Dedifferentiated amniotic fluid mesenchymal stem cell (primary cell): ENCODE results near the gene VAMP3.
A peak's percentile ranks its signal among the peaks of the same experiment; 100 is the strongest.

Source experiments
- DNase-seq: peaks from one replicate; pipeline ENCODE4 v3.0.0-alpha.2; 2016; ENCODE audit errors: extremely low spot score

VAMP3 gene

GRCh38 chr1:7770997-7771822 lies at the start of gene VAMP3:
Gene VAMP3 (plus strand): TSS chr1:7771296. CDS start chr1:7771384, 88 bp downstream.
- peak; percentile 54 for DNase-seq

DNA sequence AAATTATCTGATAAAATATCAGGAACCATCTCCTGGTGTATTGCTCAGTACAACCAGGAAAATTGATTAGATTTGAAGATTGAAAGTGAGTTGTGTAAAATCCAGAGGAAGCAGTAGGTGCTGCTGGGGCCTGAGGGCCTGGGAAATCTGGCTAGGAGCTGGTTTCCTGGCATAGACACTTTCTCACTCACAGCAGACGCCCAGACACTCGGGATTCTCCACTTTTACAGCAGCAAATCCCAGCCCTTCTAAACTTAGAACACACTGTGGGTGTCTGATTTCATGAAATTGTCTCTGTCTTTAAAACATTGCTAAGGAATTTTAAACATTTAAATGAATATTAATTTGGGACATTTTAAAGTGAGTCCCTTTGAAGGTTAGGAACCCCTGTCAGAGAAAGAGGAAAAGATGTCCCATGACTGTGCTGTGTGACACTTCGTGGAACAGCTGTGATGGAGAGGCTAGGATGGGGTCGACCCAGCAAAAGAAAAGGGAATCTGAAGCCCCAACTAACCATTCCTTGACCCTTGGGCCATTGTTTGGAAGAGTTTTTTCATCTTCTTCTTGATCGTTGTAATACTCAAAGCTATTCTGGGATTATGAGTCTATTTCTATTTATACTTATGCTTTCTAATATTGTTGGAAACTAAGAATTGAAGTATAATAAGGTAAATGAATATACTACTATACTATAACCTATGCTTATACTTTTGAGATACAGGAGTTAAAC lies 49.0 kb upstream of the VAMP3 start:
- DNase-seq: no peak

- no peak for DNase-seq
These were observed 48.5 kb upstream of the VAMP3 start for GRCh38 chr1:7722670-7723012.

GRCh38 chr1:7726623-7727022 lies 44.5 kb upstream of the VAMP3 start:
- no peak for DNase-seq

DNA sequence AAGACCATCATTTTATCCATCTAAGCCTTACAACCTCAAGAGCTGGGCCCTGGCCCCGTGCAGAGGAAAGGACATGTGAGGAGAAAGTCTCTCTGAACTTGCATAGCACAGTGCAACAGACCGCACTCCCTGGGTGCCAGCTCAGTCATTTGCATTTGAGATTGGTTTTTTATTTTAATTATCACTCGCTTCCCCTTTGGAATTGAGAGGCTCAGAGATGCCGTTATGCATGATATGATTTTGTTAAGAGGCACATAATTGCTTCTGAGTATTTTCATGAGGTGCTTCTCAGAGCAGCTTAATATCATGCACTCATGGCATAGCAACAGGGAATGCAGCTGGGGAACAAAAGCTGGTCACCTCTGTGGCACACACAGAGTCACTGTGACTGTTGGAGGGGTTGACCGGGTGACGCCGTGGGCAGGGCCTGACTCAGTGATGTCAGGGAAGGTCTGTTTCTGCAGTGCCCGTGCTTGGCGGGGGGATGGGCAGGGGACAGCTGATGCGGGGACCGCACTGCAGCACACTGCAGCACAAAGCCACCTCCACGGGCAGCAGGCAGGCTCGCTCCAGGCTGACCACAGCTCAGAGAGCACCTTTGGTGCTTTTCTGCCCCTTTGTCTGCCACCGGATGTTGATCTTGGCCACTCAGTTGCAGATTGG lies 43.2 kb upstream of the VAMP3 start:
- no peak for DNase-seq

GRCh38 chr1:7729761-7730160 lies 41.3 kb upstream of the VAMP3 start:
- no peak for DNase-seq

- no peak for DNase-seq
These were observed 38.8 kb upstream of the VAMP3 start for GRCh38 chr1:7732331-7732730.

GRCh38 chr1:7733276-7733675 lies 37.8 kb upstream of the VAMP3 start:
- no peak for DNase-seq

DNA sequence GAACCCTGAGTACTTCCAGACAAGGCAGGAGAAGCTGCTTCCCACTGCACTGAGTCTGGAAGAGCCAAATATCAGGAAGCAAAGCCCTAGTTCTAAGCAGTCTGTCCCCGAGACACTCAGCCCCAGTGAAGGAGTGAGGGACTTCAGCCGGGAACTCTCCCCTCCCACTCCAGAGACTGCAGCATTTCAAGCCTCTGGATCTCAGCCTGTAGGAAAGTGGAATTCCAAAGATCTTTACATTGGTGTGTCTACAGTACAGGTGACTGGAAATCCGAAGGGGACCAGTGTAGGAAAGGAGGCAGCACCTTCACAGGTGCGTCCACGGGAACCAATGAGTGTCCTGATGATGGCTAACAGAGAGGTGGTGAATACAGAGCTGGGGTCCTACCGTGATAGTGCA lies 33.1 kb upstream of the VAMP3 start:
- DNase-seq: no peak

- no peak for DNase-seq
These were observed 27.8 kb upstream of the VAMP3 start for GRCh38 chr1:7743346-7743745.

GRCh38 chr1:7744882-7745281 lies 26.2 kb upstream of the VAMP3 start:
- DNase-seq: no peak

DNA sequence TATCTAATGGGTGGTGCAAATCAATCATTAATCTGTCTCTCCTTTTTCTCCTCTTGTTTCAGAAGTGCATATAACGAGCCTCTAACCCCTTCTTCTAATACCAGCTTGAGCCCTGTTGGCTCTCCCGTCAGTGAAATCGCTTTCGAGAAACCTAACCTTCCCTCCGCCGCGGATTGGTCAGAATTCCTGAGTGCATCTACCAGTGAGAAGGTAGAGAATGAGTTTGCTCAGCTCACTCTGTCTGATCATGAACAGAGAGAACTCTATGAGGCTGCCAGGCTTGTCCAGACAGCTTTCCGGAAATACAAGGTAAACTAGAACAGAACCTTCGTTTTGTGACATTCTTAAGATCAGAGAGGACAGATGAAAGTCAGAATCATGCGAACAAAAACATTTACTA lies 25.3 kb upstream of the VAMP3 start:
- no peak for DNase-seq

DNA sequence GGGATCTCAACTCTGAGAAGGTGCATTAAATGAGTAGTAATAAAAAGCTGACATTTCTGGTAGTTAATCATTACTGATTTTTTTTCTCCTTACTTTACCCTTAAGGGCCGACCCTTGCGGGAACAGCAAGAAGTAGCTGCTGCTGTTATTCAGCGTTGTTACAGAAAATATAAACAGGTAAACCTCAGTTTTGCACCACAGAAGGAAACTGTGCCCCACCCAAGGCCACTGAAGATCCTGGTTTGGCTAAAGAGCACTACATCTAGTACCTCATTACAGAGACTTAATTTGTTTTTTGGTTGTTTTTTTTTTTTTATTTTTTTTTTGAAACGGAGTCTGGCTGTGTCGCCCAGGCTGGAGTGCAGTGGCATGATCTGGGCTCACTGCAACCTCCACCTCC lies 23.5 kb upstream of the VAMP3 start:
- no peak for DNase-seq

- DNase-seq: no peak
These were observed 22.0 kb upstream of the VAMP3 start for GRCh38 chr1:7749126-7749525.

- DNase-seq: no peak
These were observed 19.9 kb upstream of the VAMP3 start for GRCh38 chr1:7751174-7751573.

- peak; percentile 83 for DNase-seq
These were observed 18.3 kb upstream of the VAMP3 start for GRCh38 chr1:7752512-7753417.

GRCh38 chr1:7753641-7754040 lies 17.5 kb upstream of the VAMP3 start:
- no peak for DNase-seq

DNA sequence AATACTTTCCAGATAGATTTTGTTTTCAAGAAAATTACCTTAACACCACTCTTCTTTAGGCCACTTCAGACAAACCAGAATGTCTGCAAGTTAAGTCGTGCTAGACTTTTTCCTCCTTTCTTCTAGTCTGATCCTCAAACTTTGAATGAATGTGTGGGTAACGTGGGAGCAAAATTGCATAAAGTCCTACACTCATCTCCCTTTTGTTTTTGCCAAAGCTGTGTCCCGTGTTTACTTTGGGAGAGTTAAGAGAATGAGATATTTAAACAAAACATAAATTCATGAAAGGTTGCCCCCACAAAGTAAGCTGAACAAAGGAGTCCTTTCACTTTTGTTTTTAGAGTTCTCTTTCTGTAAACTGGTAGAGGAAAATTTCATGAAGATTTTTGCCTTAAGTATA lies 16.9 kb upstream of the VAMP3 start:
- DNase-seq: no peak

DNA sequence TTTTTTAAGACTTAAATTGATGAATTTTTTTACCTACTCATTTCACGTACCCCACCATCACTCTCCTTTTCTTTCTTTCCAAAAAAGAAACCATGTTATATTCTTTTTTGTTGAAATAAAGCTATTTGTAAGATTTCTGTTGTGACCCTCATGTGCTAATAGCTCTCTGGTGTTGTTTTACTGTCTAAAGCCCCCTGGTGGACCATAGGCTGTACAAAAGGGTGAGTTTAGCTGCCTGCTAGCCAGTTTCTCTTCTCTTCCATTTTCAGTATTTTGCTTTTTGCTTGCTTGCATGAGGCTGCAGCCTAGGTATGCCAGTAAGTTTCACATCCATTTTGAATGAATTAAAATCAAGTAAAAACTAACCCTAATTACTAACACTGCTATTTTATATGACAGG lies 15.6 kb upstream of the VAMP3 start:
- DNase-seq: no peak

DNA sequence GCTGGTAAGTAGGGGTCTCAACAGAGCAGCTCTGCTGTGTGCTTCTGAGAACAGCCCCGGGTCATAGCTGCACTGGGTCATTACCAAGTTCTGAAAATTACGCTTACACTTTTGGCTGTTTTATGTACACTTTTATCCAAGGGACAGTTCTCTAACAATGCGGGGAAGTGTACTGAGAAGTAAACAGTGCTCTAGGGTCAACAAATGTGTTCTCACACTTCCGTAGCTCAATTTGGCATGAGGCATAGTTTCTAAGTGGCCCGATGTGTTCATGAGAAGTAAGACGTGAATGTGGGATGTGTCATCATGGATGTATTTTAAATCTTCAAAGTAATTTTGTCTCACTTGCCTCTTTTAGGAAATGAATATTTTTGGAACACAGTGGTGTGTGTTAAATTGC lies 10.9 kb upstream of the VAMP3 start:
- DNase-seq: no peak

DNA sequence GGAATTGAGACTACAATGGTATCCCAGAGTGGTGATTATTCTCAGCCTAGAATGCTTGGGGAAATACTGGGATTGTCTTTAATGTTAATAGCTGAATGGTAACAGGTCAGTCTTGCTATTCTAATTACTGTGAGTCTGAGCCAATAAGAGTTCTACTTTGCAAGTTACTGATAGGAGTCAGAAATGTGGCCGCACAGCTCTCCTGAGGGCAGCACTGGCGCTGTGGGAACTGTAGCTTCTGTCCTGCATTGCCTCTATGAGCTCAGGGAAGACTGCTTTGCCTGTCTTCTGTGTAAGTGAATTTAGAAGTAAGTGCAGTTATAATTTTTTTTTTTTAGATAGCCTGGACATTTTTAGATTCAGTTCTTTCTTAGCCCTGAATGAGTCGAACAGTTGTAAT lies 10.0 kb upstream of the VAMP3 start:
- DNase-seq: no peak

DNA sequence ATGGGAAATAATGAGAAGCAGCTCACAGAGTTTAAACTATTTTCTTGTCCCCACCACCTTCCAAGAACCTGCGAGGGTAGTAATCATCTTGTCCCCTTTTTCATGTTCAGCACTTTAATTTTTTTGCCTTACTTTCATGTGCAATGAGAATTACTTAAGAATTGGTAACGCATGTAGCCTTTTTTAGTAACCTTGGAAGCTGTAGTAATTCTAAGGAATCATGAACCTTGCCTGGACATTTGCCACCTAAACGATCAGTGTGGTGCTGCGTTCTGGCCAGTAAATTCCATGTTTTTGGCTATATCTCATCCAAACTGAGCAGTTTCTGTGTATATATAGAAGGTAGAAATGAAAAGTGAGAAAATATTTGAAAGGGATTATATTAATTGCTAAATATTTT lies 3.9 kb upstream of the VAMP3 start:
- no peak for DNase-seq
